GM21619 (cell line): Measurements from ENCODE around the gene EHF.

Experiments
- ATAC-seq: cut with Tn5 transposase; IDR thresholded peaks from one replicate; pipeline ENCODE4 v1.9.1; 2021; ENCODE audit not compliant: unreplicated experiment

Gene EHF

DNA sequence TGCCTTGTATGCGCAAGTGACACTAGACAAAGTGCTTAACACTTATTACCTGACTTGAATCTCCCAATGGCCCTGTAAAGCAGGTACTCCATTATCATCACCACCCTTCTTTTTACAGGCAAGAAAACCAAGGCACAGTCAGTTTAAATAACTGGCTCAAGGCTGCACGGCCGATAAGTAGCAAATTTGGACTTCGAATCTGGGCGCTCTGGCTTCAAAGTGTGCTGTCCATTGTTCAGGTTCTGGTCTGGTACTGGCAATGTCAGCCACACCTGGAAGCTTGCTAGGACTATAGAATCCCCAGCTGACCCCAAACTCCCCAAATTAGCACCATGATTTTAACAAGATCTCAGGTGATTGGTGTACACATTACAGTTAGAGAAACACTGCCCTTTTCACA is 19.3 kb upstream of the EHF start:
- ATAC-seq = no peak

DNA sequence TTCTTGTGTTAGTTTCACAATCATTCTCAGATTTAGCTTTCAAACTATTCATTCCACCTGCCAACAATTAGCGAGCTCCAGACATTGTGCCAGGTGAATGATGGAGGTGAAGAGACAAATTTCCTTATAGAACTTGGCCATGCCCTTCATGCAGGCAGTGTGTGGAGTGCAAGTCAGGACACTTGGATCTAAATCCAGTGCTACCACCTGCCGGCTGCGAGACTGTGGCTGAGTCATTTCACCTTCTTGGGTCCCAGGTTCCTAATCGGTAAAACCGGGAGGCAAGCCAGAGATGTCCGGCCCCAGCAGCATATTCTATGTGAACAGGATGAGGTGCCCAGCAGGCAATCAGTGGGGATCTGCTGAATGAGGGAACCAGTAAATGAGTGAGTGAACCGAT is 18.6 kb upstream of the EHF start:
- ATAC-seq = no peak

DNA sequence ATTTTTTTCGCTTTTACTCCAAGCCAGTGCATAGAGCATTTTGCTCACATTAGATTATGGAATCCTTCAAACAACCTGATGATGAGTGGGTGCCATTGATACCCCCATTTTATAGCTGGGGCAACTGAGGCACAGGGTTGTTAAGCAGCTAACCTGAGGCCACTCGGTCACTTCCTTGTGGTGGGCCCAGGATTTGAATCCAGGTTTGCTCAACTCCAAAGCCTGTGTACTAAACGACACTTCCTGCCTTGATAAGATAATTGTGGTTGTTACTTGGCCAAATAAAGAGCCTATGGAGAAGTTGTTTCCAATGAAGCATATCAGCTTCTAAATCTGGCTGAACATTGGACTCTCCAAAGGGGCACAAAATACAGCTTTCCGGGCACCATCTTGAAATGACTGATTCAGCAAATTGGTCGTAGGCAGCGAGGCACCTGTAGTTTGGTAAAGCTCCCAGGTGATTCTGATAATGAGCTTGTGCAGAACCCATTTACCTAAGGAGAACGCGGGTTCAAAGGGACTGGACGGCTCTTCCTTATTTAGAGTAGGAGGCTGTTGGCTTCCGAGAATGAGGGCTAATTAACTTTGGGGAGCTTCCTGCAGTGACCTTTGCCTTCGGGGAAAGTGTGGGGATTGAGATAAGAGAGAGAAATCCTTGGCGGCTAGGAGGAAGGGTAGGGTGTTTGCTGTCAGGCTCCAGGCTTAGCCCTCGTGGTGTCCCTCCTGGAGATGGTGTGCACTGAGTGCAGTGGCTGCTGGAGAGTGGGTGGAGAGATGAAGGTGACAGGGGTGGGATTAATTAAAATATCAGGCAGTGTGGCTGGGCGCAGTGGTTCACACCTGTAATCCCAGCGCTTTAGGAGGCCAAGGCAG is 17.5 kb upstream of the EHF start:
- ATAC-seq = no peak

DNA sequence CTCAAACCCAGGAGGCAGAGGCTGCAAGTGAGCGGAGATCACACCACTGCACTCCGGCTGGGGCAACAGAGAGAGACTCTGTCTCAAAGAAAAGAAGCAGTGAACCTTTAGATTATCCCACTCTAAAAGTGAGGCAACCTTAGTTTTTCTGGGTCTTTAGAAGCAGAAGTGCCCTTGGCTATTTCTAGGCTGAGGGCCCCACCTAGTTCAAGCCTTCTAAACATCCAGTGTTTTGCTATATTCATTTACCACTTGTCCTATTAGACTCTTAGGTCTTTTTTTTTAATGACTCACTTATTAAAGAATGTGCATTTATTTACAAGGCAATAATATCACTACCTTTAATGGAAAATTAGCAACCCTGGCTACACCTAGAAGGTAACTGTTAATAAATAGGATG is 16.7 kb upstream of the EHF start:
- no peak for ATAC-seq

DNA sequence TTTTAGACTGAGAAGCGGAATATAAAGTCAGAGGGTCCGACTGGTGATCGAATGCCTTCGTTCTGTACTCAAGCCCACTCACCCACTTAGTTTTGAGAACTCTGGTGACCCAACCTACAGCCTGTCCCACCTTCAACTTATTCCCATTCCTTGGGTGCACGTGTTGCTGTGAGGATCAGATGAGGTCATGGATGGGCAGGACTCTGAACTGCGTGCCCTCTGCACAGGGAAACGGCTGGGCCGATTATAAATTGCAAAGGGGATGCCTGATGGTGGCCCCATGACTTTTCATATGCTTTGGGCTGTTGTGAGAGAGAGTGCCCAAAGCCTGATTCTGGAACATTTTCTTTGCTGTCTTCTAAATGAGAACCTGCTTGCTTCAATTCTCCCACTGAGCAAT is 16.0 kb upstream of the EHF start:
- ATAC-seq = no peak

DNA sequence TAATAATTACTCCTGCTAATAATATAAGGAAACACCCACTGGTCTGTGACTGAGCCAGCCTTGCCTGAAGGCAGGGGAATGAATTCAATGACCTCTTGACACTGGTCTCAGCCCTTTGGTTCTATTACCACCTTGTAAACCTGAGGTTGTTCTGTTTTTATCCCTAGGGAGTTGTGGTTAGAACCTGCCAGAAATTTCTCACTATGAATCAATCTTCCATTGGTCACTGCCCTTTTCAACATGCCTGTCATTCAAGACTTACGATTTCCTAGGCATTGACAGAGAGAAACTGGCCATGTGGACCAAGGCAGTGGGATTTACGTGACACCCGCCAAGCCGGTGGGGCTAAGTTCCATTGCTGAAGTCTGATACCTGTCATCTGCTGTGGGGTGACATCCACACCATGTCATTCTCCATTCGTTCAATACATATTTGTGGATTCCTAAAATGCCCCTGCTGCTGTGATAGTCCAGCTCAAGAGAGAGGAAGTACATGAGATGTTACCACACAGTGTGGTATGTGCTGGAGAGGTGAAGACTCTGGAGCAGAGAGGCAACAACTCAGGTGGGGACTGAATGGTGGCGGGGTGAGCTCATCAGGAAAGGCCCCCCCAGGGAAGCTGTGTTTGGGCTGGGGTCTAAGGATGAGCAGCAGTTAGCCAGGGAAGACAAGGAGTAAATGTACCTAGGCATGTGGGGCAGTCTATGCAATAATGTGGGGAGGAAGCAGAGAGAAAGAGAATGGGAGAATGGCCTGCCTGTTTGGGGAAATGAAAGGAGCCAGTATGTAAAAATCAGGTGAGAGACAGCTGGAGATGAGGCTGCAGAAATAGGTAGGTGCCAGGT is 15.2 kb upstream of the EHF start:
- ATAC-seq = no peak

DNA sequence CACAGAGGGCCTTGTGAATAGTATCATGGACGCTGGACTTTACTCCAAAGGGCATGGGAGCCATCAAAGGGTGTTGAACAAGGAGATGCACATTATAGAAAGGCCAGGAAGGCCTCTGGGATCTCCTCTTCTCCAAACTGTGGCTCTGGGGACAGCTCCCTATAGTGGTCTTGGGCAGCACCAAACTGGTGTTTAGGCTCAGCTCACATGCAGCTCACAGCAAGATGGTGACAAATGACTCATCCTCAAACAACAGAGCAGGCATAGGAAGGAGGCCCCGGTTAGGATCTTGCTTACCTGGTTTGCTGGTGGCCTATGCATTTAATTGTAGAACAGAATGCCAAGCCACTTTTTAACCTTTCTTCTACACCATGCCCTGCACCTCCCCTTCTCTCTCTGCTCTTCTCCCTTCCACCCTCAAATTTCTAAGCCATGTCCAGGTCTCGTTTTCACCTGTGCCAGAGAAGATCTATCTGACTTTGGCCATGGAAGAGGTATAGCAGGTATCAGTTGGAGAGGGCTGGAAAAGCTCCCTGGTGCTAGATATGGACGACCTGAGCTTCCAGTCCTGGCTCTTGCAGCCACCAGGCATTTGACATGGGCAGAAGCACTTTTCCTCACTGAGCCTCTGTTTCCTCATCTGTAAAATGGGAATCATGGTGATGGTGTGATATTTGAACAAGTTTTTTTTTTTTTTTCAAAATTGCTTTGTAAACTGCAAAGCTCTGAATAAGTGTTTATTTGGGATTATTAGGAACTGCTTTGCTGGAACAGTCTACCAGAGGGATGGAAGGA is 14.4 kb upstream of the EHF start:
- no peak for ATAC-seq

DNA sequence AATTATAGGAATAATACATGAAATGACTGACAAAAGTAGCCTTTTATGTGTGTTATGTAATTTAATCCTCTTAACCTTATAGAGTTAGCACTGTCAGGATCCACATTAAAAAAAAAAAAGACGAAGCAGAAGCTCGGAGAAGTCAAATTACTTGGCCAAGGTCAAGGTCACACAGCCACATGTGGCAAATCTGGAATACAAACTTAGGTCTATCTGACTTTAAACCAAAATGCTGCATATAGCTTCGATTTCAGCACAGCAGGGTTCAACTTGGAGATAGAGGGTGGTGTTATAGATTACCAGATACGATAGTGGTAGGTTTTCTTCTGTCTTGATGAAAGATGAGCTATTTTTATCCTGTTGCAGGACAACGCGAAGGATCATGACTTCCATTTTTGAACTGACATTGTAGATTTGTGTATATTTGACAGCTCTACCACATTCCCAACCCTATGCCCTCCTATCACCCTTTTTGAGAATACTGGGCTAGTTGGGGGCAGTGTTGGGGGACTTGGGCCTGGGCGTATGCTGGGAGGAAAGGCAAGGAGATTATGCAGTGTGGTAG is 11.6 kb upstream of the EHF start:
- ATAC-seq = no peak

DNA sequence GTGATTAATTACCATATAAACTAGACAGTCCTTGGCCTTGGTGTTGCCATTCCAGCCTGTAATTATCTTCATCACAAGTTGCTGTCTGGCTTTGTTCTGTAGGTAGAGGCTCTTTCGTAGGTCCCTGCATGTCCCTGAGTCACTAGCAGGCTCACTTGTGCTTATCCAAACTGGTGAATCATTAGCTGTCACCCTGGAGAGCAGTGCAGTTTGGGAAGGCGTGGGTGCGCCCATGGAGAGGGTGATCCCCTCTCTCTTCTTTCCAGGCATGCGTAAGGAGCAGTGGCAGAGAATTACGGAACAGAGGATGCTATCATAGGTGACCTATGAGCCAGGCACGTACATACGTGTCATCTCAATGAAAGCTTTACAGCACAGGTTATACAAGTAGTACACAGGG is 11.0 kb upstream of the EHF start:
- ATAC-seq = no peak

DNA sequence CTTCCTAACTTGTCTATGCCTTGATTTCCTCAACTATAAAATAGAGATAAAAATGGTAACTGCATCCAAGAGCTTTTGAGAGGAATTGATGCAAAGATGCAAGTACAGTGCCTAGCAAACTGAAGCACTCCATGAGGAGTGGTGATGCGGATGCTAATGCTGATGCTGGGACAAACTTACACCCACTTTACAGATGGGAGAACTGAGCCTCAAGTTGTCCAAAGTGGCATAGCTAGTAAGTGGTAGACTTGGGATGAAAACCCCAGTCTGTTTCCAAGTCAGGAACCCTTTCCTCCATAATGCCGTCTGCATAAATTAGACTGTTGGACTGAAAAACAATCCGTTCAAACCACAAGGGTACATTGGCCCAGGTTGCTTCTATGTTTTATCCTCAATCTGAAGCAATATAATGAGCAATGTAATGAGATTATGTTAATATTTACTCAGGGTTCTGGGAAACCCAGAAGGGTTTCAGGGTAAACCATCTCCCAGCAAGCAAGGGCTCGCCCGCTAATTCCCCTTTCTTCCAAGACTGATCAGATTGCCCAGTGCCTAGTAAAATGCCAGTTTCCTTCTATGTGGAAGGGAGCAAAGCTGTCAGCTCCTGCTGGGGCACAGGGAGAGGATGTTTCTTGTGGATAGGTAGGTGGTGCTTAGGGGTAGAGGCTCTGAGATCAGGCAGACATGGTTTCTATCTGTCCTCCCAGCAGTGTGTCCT is 10.4 kb upstream of the EHF start:
- no peak for ATAC-seq

DNA sequence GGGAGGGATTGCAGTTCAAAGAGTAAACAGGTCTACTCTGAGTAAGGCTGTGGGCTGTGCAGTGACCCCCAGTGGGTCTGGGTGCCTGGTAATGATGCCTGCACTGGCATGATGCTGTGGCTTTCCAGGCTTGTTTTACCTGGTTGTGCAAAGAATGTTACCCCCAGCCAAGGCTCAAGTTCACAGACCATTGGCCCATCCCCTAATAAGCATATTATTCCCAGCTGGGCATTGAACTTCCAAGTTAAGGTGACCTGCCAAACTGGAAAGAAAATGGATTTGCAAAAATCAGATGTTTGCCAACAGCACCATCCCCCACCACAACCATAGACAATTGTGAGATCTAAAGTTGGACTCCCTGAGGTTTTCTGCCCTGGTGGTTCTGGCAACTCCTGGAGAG is 7.9 kb upstream of the EHF start:
- no peak for ATAC-seq

DNA sequence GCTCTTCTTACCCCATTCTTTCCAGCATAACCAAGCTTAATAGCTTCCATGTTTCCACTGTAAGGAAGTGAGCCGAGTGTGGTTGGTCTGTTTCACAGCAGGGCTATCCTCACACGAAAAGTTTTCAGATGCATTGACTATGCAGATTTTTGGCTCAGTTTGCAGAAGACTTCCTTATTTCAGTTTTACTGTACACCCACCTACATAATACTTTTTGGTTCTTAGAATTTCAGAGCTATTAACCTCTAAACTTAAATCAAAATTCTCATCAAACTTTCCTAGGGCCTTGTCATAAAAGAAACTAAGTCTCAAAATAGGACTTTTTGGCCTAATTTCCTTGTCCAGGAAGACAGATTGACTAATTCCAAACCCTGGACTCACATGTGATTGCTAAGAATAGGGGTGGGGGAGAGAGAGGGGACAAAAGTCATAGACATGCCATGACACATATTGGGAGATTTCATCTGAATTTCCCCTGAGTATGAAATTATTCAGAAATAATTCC is 7.3 kb upstream of the EHF start:
- ATAC-seq = peak; percentile 84

DNA sequence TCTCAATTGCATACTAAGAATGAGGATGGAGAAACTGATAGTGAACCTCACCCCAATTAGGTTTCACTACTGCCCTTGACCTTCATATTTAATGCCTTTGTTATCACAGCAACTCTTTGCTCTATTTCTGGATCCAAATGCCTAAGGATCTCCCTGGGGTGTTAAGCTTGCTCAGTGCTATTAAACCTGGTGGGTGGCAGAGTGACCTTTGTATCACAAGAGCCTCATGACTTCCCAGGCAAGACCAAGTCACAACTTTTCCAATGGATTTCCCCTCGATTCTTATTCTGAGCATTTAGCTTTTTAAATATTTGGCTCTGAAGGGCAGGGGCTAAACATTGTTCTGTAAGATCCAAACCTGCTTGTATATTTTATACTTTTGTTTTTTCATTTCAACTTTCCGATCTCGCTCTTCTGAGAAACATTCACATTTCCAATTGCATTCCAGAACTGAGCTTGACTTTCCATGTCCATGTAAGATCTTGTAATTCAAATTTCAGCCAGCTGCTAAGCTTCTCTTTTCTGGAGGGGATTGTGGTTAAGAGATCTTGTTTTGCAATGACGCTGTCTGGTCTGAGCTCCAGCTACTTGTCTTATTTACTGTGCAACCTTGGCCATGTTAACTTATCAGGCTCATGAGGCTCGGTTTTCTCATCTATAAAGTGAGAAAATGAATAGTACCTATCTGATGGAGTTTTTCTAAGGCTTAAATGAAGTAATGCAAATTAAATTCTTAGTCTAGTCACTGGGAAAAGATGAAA is 6.4 kb upstream of the EHF start:
- ATAC-seq = peak; percentile 61

DNA sequence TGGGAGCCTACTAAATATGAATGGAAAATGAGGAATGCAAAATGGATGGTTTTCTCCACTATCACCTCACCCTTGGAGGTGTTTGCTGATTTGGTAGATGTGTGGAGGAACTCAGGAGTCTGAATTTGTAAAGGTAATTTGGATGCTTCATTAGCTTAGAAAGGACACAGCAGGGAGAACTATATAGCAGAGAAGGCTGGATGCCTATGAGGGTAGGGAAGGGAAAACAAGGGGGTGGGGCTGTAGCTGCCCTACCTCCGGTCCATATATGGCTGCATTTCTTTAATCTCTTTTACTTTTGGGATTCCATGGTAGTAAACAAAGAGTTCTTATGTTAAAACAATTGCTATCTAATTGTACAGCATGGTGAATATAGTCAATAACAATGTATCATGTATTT is 4.8 kb upstream of the EHF start:
- no peak for ATAC-seq

DNA sequence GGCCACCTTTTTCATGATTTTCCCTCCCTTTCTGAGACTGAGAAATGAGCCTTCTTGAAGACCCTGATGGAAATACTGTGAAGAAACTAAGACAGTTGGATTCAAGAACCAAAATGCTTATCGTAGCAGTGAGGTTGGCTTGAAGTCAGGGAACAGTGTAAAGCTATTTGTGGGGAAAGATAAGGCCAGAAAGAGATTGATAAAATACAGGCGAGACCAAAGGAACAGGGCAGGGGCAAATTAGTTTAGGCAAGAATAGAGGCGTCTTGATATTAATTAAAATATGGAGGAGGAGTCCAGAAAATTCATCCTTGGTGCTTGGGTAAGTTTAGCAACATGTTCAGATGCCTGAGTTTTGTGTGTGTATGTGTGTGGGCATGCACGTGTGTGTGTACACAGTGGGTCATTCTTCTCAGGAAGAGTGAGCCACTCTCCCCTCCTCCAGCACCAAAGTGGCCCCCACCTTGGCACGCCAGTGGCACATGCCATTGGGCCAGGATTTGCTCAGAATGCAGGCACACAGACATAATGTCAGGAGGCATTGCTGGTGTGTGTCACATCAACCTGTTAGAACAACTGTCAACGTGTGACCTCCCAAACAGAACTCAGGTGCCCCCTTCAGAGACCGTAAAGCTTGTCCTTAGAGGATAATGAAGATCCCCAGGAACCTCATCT is 3.9 kb upstream of the EHF start:
- no peak for ATAC-seq

DNA sequence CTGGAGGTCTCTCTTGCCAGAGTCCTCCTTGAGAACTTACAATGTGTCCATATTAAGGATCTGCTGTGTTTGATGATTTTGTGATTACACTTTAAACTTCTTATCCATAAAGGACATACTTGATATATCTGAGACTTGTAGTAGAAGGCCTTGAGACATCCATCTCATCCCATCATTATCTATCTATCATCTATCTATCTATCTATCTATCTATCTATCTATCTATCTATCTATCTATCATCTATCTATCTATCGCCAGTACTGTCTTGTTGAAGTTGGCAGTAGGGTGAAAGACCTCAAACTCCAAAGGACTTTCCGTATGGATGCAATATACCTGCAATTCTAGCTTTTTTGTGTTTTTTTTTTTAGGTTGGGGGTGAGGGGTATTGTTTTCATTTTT is 2.5 kb upstream of the EHF start:
- ATAC-seq = no peak

DNA sequence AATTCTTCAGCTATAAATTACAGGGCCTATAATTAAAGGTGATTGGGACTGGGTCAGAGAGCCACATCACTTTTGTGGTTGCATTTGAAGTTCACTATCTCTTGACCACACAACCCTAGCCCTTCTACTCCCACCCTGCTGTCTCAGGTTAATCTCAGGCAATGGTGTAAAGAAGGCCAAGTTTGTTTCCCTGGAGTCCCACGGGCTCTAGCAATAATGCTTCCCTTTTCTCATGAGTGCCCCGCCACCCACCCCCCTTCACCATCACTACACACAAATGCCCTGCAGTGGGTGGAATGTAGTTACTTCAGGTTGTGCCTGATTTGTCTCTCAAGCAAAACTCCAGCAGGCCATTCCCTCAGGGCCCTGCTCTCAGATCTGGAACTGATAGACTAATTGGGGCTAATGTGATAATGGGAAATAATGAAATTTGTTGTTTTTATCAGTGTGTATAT is 1.8 kb upstream of the EHF start:
- no peak for ATAC-seq

DNA sequence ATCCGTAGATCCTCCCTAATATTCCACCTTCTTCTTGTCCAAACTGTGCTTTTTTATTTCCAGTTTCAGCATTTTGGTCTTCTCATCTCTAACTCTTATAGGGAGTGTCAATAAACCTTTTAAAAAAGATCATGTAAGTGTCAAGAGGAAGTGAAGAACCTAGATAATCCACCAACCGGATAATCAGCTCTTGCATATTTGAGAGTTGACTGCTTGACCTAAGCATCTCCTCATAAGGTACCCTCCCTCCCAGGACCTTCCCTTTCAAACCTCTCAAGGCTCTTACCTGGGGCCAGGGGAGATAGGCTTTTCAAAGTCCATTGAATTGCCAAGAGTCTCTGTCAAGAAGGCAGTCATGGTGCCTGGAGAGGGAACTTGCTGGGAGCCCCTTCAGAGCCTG is 691 bp upstream of the EHF start:
- ATAC-seq = no peak

DNA sequence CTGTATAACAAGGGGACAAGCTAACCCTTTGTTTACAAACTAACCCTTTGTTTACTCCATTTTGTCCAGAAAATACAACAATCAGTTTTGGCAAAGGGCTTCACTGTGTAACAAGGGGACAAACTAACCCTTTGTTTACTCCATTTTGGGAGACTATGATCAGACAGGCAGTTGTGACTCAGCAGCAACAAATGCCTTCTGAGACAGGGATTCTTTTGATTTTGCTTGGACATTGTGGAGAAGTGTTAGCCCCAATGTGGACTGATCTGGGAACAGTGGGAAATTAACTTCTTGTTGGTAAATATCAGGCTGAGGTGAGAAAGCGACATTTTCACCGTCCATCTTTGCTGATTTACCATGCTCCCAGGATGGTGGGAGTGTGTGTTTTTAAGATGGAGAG is 983 bp downstream of the EHF start:
- ATAC-seq = no peak
